Right renal pelvis (tissue), 4 donors: ENCODE results near the gene CLSTN2. TPM values are rescaled to one million over a fixed set of nuclear protein-coding genes. Genes with fewer than 3 reads are reported as not detected.

ENCODE experiments used
- DNase-seq, 4 donors: peaks; one replicate each; pipeline ENCODE4 v3.0.0-alpha.2; 2013; ENCODE audit warnings: low read depth in 4 of 4, low spot score in 3 of 4, missing footprints in 1 of 4
- polyA plus RNA-seq, 4 donors: library from polyadenylated mRNA; unstranded; fragments of 120-200 nt; gene quantifications; one replicate each; pipeline ENCODE4 v1.2.1, GENCODE V29; 2013; ENCODE audit not compliant: insufficient read length in 4 of 4

The CLSTN2 gene
- polyA plus RNA-seq, 4 donors, result 1.5 to 2.0 (median 1.9) TPM

- DNase-seq, result no peak
These were observed 424.4 kb downstream of the CLSTN2 start for GRCh38 chr3:140359233-140359995.

GRCh38 chr3:140360332-140360731 is 425.3 kb downstream of the CLSTN2 start:
- no peak for DNase-seq

DNA sequence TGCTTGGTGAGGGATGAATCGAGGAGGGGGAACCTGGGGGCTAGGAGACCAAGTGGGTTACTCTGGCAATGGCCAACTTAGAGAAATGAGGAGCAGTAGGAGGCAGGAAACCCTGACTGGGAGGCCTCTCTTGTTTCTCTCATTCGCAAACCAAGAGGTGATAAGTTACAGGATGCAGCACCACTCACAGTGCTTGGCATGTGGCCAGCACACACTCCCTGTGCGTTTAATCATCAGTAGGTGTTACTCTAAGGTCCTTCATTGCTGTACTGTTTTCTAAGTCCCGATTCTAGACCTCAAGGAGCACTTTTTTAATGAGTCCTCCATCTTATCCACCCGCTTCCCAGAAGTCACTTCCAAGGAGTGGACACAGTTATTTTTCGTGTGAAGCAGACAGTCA is 428.8 kb downstream of the CLSTN2 start:
- no peak for DNase-seq

GRCh38 chr3:140365872-140366697 is 431.1 kb downstream of the CLSTN2 start:
- no peak for DNase-seq

GRCh38 chr3:140368223-140368811 is 433.3 kb downstream of the CLSTN2 start:
- no peak for DNase-seq

GRCh38 chr3:140370686-140371085 is 435.7 kb downstream of the CLSTN2 start:
- no peak for DNase-seq

GRCh38 chr3:140373234-140373633 is 438.2 kb downstream of the CLSTN2 start:
- DNase-seq, result no peak

GRCh38 chr3:140375002-140375401 is 440.0 kb downstream of the CLSTN2 start:
- DNase-seq, result no peak

GRCh38 chr3:140376136-140376889 is 441.3 kb downstream of the CLSTN2 start:
- no peak for DNase-seq

DNA sequence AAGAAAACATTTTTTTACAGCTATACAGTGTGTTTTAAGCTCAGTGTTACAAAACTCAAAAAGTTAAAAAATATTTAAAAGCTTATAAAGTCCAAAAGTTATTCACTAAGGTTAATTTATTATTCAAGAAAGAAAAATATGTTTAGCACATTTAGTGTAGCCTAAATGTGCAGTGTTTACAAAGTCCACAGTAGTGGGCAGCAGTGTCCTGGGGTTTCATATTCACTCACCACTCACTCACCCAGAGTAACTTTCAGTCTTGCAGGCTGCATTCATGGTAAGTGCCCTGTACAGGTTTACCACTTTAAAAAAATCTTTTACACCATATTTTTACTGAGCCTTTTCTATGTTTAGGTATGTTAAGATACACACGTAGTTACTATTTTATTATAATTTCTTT is 442.7 kb downstream of the CLSTN2 start:
- no peak for DNase-seq

DNA sequence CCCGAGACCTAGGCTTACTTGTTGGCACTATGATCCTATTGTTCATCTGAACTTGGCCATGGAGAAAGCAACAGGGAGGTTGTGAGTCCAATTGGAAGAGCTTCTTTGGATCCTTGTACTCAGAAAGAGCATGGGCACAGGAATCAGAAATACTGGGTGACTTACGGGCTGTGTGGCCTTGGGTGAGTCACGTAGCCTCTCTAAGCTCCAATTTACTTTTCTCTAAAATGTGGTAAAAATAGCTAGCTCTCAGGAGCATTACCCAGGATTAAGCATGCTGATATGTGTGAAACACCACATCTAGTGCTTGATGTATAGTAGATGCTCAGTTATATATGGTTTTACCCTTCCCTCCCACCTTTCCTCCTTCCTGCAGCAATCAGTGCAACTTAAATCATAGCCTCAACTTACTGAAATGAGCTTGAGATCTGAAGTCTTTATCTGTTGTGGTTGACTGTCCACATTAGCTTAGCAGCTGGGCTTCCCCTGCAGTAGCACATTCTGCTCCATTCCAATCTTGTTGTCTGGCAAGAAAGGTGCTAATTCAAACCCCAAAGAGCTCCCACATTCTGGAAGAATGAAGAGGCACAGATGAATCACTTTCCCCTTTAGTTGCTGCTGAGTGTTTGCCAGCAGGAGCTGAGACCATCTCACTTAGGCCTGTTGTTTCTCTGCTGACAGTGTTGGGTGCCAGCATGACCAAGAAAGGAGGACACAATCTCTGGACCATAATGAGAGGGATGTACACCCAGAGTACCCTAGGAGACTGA is 443.8 kb downstream of the CLSTN2 start:
- no peak for DNase-seq

DNA sequence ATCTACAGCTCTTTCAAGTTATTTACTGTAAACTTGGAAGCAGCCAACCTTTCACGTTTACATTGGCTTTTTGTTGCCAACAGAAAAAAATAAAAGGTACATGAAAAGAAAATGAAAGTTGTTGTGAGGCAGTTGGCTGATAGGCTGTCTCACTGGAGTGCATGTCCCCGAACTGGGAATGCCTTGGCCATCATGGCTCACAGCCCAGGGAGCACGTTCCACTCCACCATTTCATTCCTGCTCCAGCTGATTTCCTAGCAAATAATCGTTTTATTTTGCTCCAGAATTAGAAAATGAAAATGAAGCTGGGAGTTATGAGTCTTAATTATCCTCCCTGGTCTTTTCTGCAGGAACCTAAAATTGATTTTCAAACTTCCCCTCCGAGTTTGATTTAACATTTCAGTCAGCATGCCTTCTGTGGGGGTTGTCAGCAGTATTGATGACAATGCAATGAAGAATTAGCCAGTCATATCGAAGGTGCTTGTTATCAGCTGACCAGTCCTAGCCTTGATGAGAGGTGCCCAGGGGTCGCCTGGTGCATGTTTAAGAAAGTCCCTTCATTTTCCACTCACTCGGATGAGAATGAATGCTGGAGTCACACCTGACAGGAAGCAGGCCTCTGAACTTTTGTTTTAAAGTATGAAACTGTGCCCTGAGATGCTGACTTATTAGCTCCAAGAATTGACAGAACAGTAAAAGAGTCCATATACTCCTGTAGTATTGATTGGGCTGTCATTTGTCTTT is 449.2 kb downstream of the CLSTN2 start:
- DNase-seq, result no peak

- no peak for DNase-seq
These were observed 449.9 kb downstream of the CLSTN2 start for GRCh38 chr3:140384876-140385275.

GRCh38 chr3:140386357-140387100 is 451.5 kb downstream of the CLSTN2 start:
- DNase-seq, result peak in 3 of 4 donors; percentile 35 to 63 (median 54)

DNA sequence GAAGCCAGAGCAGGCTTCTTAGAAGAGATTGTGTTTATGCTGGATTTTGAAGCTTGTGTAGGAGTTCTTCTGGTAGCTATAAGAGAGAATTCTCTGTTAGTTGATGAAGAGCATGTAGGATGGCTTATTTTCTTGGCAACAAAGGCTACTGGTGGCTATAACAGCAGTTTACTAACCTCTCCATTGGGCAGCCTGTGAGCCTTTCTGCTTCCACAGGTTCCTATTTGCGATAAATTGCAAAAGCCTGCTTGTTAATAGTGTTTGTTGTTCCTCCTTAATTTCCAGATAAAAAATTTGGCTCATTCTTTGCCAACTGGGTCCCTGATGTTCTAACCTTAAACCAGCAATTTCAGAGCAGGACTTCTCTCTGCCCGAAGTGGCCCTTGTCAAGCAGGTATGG is 452.3 kb downstream of the CLSTN2 start:
- DNase-seq, result no peak

DNA sequence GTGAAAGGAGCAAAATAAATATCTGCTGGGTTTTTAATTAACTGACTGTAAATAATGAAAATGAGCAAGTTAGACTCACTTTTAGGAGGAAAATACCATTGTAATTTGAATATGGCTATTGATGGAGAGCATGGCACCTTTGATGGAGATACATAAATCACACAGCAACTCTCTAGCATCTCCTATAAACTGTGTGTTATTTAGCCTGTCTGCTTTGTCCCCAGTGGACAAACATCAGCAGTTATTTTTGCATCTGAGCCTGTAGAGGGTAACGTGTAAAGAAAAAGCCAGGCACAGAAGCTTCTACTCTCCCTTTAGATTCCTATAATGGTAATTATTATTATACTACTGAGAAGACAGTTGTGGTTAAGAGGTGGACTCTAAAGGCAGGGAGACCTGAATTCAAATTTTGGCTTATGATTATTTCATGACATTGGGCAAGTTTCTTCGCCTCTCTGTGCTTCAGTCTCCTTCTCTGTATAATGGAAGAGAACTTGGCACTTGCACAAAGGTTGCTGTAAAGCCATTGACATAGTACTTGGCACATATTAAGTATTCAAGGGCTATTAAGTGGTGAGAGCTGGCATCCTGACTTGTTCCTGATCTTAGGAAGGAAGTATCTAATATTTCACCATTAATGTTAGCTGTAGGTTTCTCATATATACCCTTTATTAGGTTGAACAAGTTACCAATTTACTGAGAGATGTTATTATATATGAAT is 453.4 kb downstream of the CLSTN2 start:
- no peak for DNase-seq

- no peak for DNase-seq
These were observed 456.1 kb downstream of the CLSTN2 start for GRCh38 chr3:140391061-140391460.
